ENCODE data around the gene KSR1. TPM values are rescaled to one million over a fixed set of nuclear protein-coding genes. Genes with fewer than 3 reads are reported as not detected.
A peak's percentile ranks its signal among the peaks of the same experiment; 100 is the strongest.

KSR1 gene
- total RNA-seq, 1 experiment from 2014 or later, result 19.1 TPM

GRCh38 chr17:27459433-27459832 lies 3.2 kb downstream of the KSR1 start:
- Histone ChIP-seq H3K27ac (no peak overlapping the region), H4K20me1 (ENCODE audit: insufficient read depth) (no peaks in the 10 kb centered on the region), H3K4me1 (replicated peaks; ENCODE audit: insufficient read depth) (peaks cover 30% of the 10 kb centered on the region), H2AFZ (no peak overlapping the region), H3K4me2 (no peak overlapping the region), H3K27me3 (ENCODE audit: insufficient read depth, low read depth) (no peaks in the 10 kb centered on the region), H3K36me3 (ENCODE audit: low read depth) (no peaks in the 10 kb centered on the region), H3K79me2 (ENCODE audit: low read depth) (peaks cover 15% of the 10 kb centered on the region), H3K9me2 (ENCODE audit: insufficient read depth) (no peaks in the 10 kb centered on the region), H3K9me3 (ENCODE audit: insufficient read depth, low read depth) (no peaks in the 10 kb centered on the region), H3F3A (ENCODE audit: insufficient read depth, low read depth) (peaks cover 11% of the 10 kb centered on the region; the same call in 1 of the 2 replicates), H3K4me3 (no peak overlapping the region)
- POLR2A ChIA-PET (ENCODE audit: unreplicated experiment), result no interaction called here
- BruUV-seq (replicated peaks), result no TSS peak
- DNase-seq, result no peak
- CTCF ChIA-PET, result no interaction called here
- intact Hi-C loops (cut with micrococcal nuclease; ENCODE audit: unreplicated experiment), result loop anchor here (5.0 to 10.0 kb wide), 2 partner anchors 118 to 215 kb away; no protein-coding TSS in a partner anchor
- TF ChIP-seq, protein P1, sequence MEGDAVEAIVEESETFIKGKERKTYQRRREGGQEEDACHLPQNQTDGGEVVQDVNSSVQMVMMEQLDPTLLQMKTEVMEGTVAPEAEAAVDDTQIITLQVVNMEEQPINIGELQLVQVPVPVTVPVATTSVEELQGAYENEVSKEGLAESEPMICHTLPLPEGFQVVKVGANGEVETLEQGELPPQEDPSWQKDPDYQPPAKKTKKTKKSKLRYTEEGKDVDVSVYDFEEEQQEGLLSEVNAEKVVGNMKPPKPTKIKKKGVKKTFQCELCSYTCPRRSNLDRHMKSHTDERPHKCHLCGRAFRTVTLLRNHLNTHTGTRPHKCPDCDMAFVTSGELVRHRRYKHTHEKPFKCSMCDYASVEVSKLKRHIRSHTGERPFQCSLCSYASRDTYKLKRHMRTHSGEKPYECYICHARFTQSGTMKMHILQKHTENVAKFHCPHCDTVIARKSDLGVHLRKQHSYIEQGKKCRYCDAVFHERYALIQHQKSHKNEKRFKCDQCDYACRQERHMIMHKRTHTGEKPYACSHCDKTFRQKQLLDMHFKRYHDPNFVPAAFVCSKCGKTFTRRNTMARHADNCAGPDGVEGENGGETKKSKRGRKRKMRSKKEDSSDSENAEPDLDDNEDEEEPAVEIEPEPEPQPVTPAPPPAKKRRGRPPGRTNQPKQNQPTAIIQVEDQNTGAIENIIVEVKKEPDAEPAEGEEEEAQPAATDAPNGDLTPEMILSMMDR (conservative IDR thresholded peaks at IDR 0.05), result no peak
- no peak for TF ChIP-seq EZH2 (IDR thresholded peaks at IDR 0.05; ENCODE audit: low read depth)

GRCh38 chr17:27460196-27460725 lies 4.0 kb downstream of the KSR1 start:
- Histone ChIP-seq H3K4me2 (no peak overlapping the region), H3F3A (ENCODE audit: insufficient read depth, low read depth) (peaks cover 7% of the 10 kb centered on the region; the same call in 1 of the 2 replicates), H3K4me3 (no peak overlapping the region), H2AFZ (no peak overlapping the region), H3K9me2 (ENCODE audit: insufficient read depth) (no peaks in the 10 kb centered on the region), H3K9me3 (ENCODE audit: insufficient read depth, low read depth) (no peaks in the 10 kb centered on the region), H3K27me3 (ENCODE audit: insufficient read depth, low read depth) (no peaks in the 10 kb centered on the region), H3K27ac (no peak overlapping the region), H3K79me2 (ENCODE audit: low read depth) (peaks cover 15% of the 10 kb centered on the region), H3K36me3 (ENCODE audit: low read depth) (no peaks in the 10 kb centered on the region), H3K4me1 (replicated peaks; ENCODE audit: insufficient read depth) (peaks cover 30% of the 10 kb centered on the region), H4K20me1 (ENCODE audit: insufficient read depth) (no peaks in the 10 kb centered on the region)
- intact Hi-C loops (cut with micrococcal nuclease; ENCODE audit: unreplicated experiment), result loop anchor here (2.0 kb wide), 1 partner anchor 35 kb away; no protein-coding TSS in a partner anchor
- no peak for DNase-seq
- ChIA-PET POLR2A (ENCODE audit: unreplicated experiment) (no interaction called here), CTCF (no interaction called here)
- BruUV-seq (replicated peaks), result no TSS peak
- TF ChIP-seq EZH2 (IDR thresholded peaks at IDR 0.05; ENCODE audit: low read depth), result no peak
- TF ChIP-seq, protein P1 (conservative IDR thresholded peaks at IDR 0.05), result no peak

GRCh38 chr17:27461192-27461859 lies 5.1 kb downstream of the KSR1 start:
- no peaks in the 10 kb centered on the region for H3F3A ChIP-seq (ENCODE audit: insufficient read depth, low read depth)

More at GRCh38 chr17:27461192-27461859, 5.1 kb downstream of the KSR1 start:
- Histone ChIP-seq H3K27me3 (ENCODE audit: insufficient read depth, low read depth) (no peaks in the 10 kb centered on the region), H3K4me3 (no peak overlapping the region), H3K4me1 (replicated peaks; ENCODE audit: insufficient read depth) (peaks cover 30% of the 10 kb centered on the region), H3K36me3 (ENCODE audit: low read depth) (no peaks in the 10 kb centered on the region), H3K27ac (no peak overlapping the region), H3K9me2 (ENCODE audit: insufficient read depth) (no peaks in the 10 kb centered on the region), H2AFZ (no peak overlapping the region), H3K9me3 (ENCODE audit: insufficient read depth, low read depth) (no peaks in the 10 kb centered on the region), H3K4me2 (no peak overlapping the region), H4K20me1 (ENCODE audit: insufficient read depth) (no peaks in the 10 kb centered on the region), H3K79me2 (ENCODE audit: low read depth) (peaks cover 15% of the 10 kb centered on the region)
- no TSS peak for BruUV-seq (replicated peaks)
- peak in 1 of 2 experiments; percentile 47 for DNase-seq
- intact Hi-C loops (cut with micrococcal nuclease; ENCODE audit: unreplicated experiment), result loop anchor here (2.0 kb wide), 1 partner anchor 33 kb away; no protein-coding TSS in a partner anchor
- ChIA-PET CTCF (no interaction called here), POLR2A (ENCODE audit: unreplicated experiment) (interaction anchor here (0.5 kb wide), 1 partner anchor 254 kb away, joined by 3 read pairs; no protein-coding TSS in a partner anchor)
- no peak for TF ChIP-seq EZH2 (IDR thresholded peaks at IDR 0.05; ENCODE audit: low read depth)
- TF ChIP-seq, protein P1 (conservative IDR thresholded peaks at IDR 0.05), result no peak
